Measurements from ENCODE around the gene CCDC102B.
"Not testable (repeated sequence)": the region's sequence is repeated elsewhere in the genome, so short reads cannot be mapped to it uniquely, and the experiment has no call there.

The CCDC102B gene

GRCh38 chr18:68909579-68909978 lies 111.7 kb downstream of the CCDC102B start:
- no peak for DNase-seq (ENCODE audit: low read depth in 2 of 2)

GRCh38 chr18:68915061-68915460 lies 117.2 kb downstream of the CCDC102B start:
- DNase-seq (ENCODE audit: low read depth in 2 of 2), result no peak

- DNase-seq (ENCODE audit: low read depth in 2 of 2), result no peak
Measured at GRCh38 chr18:68916734-68917133, 118.9 kb downstream of the CCDC102B start.

- no peak for DNase-seq (ENCODE audit: low read depth in 2 of 2)
Measured at GRCh38 chr18:68918216-68918615, 120.3 kb downstream of the CCDC102B start.

GRCh38 chr18:68919900-68920299 lies 122.0 kb downstream of the CCDC102B start:
- DNase-seq (ENCODE audit: low read depth in 2 of 2), result no peak

GRCh38 chr18:68922392-68922791 lies 124.5 kb downstream of the CCDC102B start:
- DNase-seq (ENCODE audit: low read depth in 2 of 2), result no peak

GRCh38 chr18:68925268-68925667 lies 127.4 kb downstream of the CCDC102B start:
- DNase-seq (ENCODE audit: low read depth in 2 of 2), result no peak

GRCh38 chr18:68928762-68929675 lies 131.1 kb downstream of the CCDC102B start:
- DNase-seq (ENCODE audit: low read depth in 2 of 2), result no peak

GRCh38 chr18:68935686-68936085 lies 137.8 kb downstream of the CCDC102B start:
- DNase-seq (ENCODE audit: low read depth in 2 of 2), result no peak

GRCh38 chr18:68937029-68937599 lies 139.2 kb downstream of the CCDC102B start:
- no peak for DNase-seq (ENCODE audit: low read depth in 2 of 2)

GRCh38 chr18:68940039-68940438 lies 142.2 kb downstream of the CCDC102B start:
- DNase-seq (ENCODE audit: low read depth in 2 of 2), result no peak

GRCh38 chr18:68940754-68941153 lies 142.9 kb downstream of the CCDC102B start:
- DNase-seq (ENCODE audit: low read depth in 2 of 2), result no peak

- no peak for DNase-seq (ENCODE audit: low read depth in 2 of 2)
Measured at GRCh38 chr18:68942230-68942629, 144.3 kb downstream of the CCDC102B start.

GRCh38 chr18:68943861-68944260 lies 146.0 kb downstream of the CCDC102B start:
- DNase-seq (ENCODE audit: low read depth in 2 of 2), result not testable (repeated sequence)

GRCh38 chr18:68944330-68944729 lies 146.4 kb downstream of the CCDC102B start:
- no peak for DNase-seq (ENCODE audit: low read depth in 2 of 2)

- no peak for DNase-seq (ENCODE audit: low read depth in 2 of 2)
Measured at GRCh38 chr18:68944826-68945225, 146.9 kb downstream of the CCDC102B start.

- DNase-seq (ENCODE audit: low read depth in 2 of 2), result no peak
Measured at GRCh38 chr18:68948622-68949021, 150.7 kb downstream of the CCDC102B start.

GRCh38 chr18:68954738-68955137 lies 156.9 kb downstream of the CCDC102B start:
- no peak for DNase-seq (ENCODE audit: low read depth in 2 of 2)

GRCh38 chr18:68956650-68957049 lies 158.8 kb downstream of the CCDC102B start:
- no peak for DNase-seq (ENCODE audit: low read depth in 2 of 2)

- DNase-seq (ENCODE audit: low read depth in 2 of 2), result no peak
Measured at GRCh38 chr18:68960355-68960754, 162.5 kb downstream of the CCDC102B start.

GRCh38 chr18:68962623-68963022 lies 164.7 kb downstream of the CCDC102B start:
- DNase-seq (ENCODE audit: low read depth in 2 of 2), result no peak

GRCh38 chr18:68965817-68966216 lies 167.9 kb downstream of the CCDC102B start:
- no peak for DNase-seq (ENCODE audit: low read depth in 2 of 2)

GRCh38 chr18:68969027-68969426 lies 171.1 kb downstream of the CCDC102B start:
- DNase-seq (ENCODE audit: low read depth in 2 of 2), result no peak

All from stimulated activated CD4-positive, alpha-beta T cell treated with anti-CD3 and anti-CD28 coated beads, Interleukin-15, amount 100 ng/mL, for 48 hours (primary cell).